Uterus (tissue), 4 donors: ENCODE measurements around the gene CRIP1. TPM values are rescaled to one million over a fixed set of nuclear protein-coding genes. Genes with fewer than 3 reads are reported as not detected.

ENCODE experiments used
- DNase-seq, 2 donors: peaks; one replicate each; pipeline ENCODE4 v3.0.0-alpha.2; 2019 to 2020
- H3K27ac ChIP-seq, 2 donors: fragments of 200-600 bp; sonication (generic); 1 replicate in 1 of 2; 2 replicates in 1 of 2; pipeline ENCODE4 v1.5.1; 2016 to 2018
- H3K27me3 ChIP-seq, 2 donors: fragments of 200-600 bp; sonication (generic); one replicate each; pipeline ENCODE4 v1.5.1; 2018 to 2019; ENCODE audit warnings: control low read depth in 1 of 2
- H3K36me3 ChIP-seq, 2 donors: fragments of 200-600 bp; sonication (generic); one replicate each; pipeline ENCODE4 v1.5.1; 2019; ENCODE audit warnings: control low read depth in 1 of 2
- H3K4me1 ChIP-seq, 2 donors: fragments of 200-600 bp; sonication (generic); one replicate each; pipeline ENCODE4 v1.5.1; 2018 to 2019; ENCODE audit warnings: control low read depth in 1 of 2
- H3K4me3 ChIP-seq, 2 donors: fragments of 200-600 bp; sonication (generic); 1 replicate in 1 of 2; 2 replicates in 1 of 2; pipeline ENCODE4 v1.5.1; 2018 to 2019; ENCODE audit warnings: mild to moderate bottlenecking in 1 of 2
- H3K9me3 ChIP-seq, 2 donors: fragments of 200-600 bp; sonication (generic); one replicate each; pipeline ENCODE4 v1.5.1; 2019; ENCODE audit warnings: control low read depth in 1 of 2
- CTCF ChIP-seq, 4 experiments: fragments of 200-600 bp in 2 of 4; fragments of 450-650 bp in 2 of 4; sonication (generic) in 2 of 4; IDR thresholded peaks; one replicate each; pipeline ENCODE4 v1.5.1; 2016 to 2019; ENCODE audit warnings: antibody characterized with exemption in 4 of 4, mild to moderate bottlenecking in 2 of 4, moderate library complexity in 1 of 4
- POLR2A ChIP-seq, 2 donors: fragments of 450-650 bp; IDR thresholded peaks; one replicate each; pipeline ENCODE4 v1.6.1; 2016; ENCODE audit warnings: antibody characterized with exemption in 2 of 2, mild to moderate bottlenecking in 1 of 2, moderate library complexity in 1 of 2
- intact Hi-C: fragments of 100-400 bp; cut with DNase I; formaldehyde crosslinking; loops from one replicate; pipeline ENCODE4 v1.15.1; 2023; ENCODE audit warnings: low total_unique reads
- total RNA-seq, 4 donors: library from RNA; depleted of rRNA in 3 of 4; stranded (reverse); fragments of >200 nt in 3 of 4; gene quantifications; one replicate each; pipeline versions ENCODE4 v1.1.0 to v1.2.4, GENCODE V29; 2014 to 2023
- donor health status: DM: yes; HTN: yes; CAD: no.

CRIP1 gene
- total RNA-seq, 4 donors from 2014 or later, result 0.51 to 64.7 (median 34.4) TPM

DNA sequence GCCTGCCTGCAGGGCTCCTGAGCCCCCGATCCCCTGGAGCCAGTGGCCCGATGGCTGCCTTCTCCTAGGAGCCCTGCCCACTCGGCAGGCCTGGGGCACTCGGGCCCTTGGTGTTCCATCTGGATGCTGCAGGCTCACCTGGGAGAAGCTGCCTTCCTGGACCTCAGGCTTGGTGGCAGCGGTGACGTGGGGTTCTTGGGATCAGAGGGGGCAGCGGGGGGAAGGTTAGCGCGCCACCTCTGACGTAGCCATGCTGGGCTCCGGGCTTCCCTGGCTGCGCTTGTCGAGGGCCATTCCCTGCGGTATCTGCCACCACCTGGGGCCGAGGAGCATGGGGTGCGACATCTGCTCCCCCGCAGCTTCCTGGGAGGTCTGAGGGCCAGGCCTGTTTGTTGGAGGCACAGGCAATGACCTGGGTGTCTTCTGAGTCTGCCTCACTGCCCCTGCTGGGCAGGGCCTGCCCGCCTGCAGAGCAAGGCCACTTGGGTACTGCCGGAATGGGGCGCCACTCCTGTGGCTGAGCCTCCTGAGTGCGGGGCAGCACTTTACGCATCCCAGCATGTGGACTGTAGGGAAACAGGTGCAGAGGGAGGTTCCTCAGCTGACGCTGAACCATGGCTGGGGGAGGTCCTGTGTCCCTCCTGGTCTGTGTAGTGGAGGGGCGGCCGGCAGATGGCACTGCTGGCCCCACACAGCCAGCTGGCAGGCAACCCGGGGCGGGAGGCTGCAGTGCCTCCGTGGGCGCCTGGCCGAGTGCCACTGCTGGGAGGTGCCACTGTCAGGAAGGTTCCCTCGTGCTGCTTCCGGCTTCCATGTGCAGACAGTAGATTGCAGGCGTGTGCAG is 46.8 kb upstream of the CRIP1 start:
- TF ChIP-seq CTCF (IDR thresholded peaks at IDR 0.05) (no peak), POLR2A (IDR thresholded peaks at IDR 0.05) (no peak)
- no peaks in the 10 kb centered on the region for H3K36me3 ChIP-seq
- no peaks in the 10 kb centered on the region for H3K27me3 ChIP-seq
- no peak overlapping the region for H3K4me3 ChIP-seq
- H3K4me1 ChIP-seq, result no peaks in the 10 kb centered on the region
- H3K27ac ChIP-seq, result no peak overlapping the region
- DNase-seq, result no peak
- no peaks in the 10 kb centered on the region for H3K9me3 ChIP-seq
- intact Hi-C loops, result no loop called here

DNA sequence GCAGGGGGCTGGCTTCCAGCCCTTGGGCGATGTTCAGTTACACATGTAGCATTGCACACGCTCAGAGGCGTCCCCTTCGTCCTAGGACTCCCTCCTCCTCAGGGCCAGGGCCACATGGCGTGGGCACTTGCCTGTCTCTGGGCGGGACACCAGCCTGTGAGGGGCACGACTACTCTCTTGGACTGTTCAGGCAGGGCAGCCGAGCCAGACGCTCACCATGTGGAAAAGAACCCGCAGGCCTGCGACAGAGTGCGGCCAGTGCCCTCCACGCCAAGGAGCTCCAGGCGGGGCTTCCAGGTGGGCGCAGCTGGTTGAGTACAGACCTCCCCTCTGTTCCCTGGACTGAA is 46.2 kb upstream of the CRIP1 start:
- H3K4me1 ChIP-seq, result no peaks in the 10 kb centered on the region
- H3K36me3 ChIP-seq, result no peaks in the 10 kb centered on the region
- no peak overlapping the region for H3K27ac ChIP-seq
- TF ChIP-seq POLR2A (IDR thresholded peaks at IDR 0.05), result no peak
- TF ChIP-seq CTCF (IDR thresholded peaks at IDR 0.05), result no peak
- H3K27me3 ChIP-seq, result no peaks in the 10 kb centered on the region
- intact Hi-C loops, result no loop called here
- H3K9me3 ChIP-seq, result no peaks in the 10 kb centered on the region
- no peak overlapping the region for H3K4me3 ChIP-seq
- no peak for DNase-seq

- H3K4me1 ChIP-seq, result no peaks in the 10 kb centered on the region
- no peaks in the 10 kb centered on the region for H3K36me3 ChIP-seq
- intact Hi-C loops, result no loop called here
- H3K27me3 ChIP-seq, result no peaks in the 10 kb centered on the region
- no peak overlapping the region for H3K4me3 ChIP-seq
- no peaks in the 10 kb centered on the region for H3K9me3 ChIP-seq
- no peak for DNase-seq
- no peak overlapping the region for H3K27ac ChIP-seq
- no peak for TF ChIP-seq CTCF (IDR thresholded peaks at IDR 0.05)
- no peak for TF ChIP-seq POLR2A (IDR thresholded peaks at IDR 0.05)
Measured at GRCh38 chr14:105440992-105441391, 45.7 kb upstream of the CRIP1 start.

- Histone ChIP-seq H3K9me3 (no peaks in the 10 kb centered on the region), H3K36me3 (no peaks in the 10 kb centered on the region), H3K27ac (no peak overlapping the region), H3K4me3 (no peak overlapping the region), H3K27me3 (no peaks in the 10 kb centered on the region), H3K4me1 (no peaks in the 10 kb centered on the region)
- DNase-seq, result no peak
- intact Hi-C loops, result no loop called here
- TF ChIP-seq CTCF (IDR thresholded peaks at IDR 0.05), result no peak
- no peak for TF ChIP-seq POLR2A (IDR thresholded peaks at IDR 0.05)
Measured at GRCh38 chr14:105442125-105442524, 44.6 kb upstream of the CRIP1 start.

- intact Hi-C loops, result no loop called here
- H3K27me3 ChIP-seq, result no peaks in the 10 kb centered on the region
- H3K27ac ChIP-seq, result no peak overlapping the region
- H3K9me3 ChIP-seq, result no peaks in the 10 kb centered on the region
- DNase-seq, result no peak
- no peak overlapping the region for H3K4me3 ChIP-seq
- no peaks in the 10 kb centered on the region for H3K4me1 ChIP-seq
- no peak for TF ChIP-seq CTCF (IDR thresholded peaks at IDR 0.05)
- TF ChIP-seq POLR2A (IDR thresholded peaks at IDR 0.05), result no peak
- H3K36me3 ChIP-seq, result no peaks in the 10 kb centered on the region
Measured at GRCh38 chr14:105442834-105443233, 43.9 kb upstream of the CRIP1 start.
